HG03342 (cell line): ENCODE results near the gene DHDDS.
A peak's percentile ranks its signal among the peaks of the same experiment; 100 is the strongest.
"Not testable (repeated sequence)": the region's sequence is repeated elsewhere in the genome, so short reads cannot be mapped to it uniquely, and the experiment has no call there.

Experiments
- ATAC-seq: cut with Tn5 transposase; IDR thresholded peaks from one replicate; pipeline ENCODE4 v1.9.1; 2021; ENCODE audit warnings: mild to moderate bottlenecking, moderate library complexity; ENCODE audit not compliant: unreplicated experiment

DHDDS gene

GRCh38 chr1:26431979-26432695, at the start of gene DHDDS:
Gene DHDDS (plus strand): TSS chr1:26432321. CDS start chr1:26432946, 625 bp downstream.
- ATAC-seq, result peak; percentile 90

- no peak for ATAC-seq
These were observed 48.0 kb upstream of the DHDDS start for GRCh38 chr1:26384076-26384475.

GRCh38 chr1:26385063-26385462, 47.1 kb upstream of the DHDDS start:
- ATAC-seq, result not testable (repeated sequence)

- no peak for ATAC-seq
These were observed 44.7 kb upstream of the DHDDS start for GRCh38 chr1:26387447-26387846.

- ATAC-seq, result no peak
These were observed 43.2 kb upstream of the DHDDS start for GRCh38 chr1:26388791-26389445.

GRCh38 chr1:26389604-26390247, 42.4 kb upstream of the DHDDS start:
- ATAC-seq, result no peak

- ATAC-seq, result no peak
These were observed 40.7 kb upstream of the DHDDS start for GRCh38 chr1:26391450-26391849.

GRCh38 chr1:26395754-26396153, 36.4 kb upstream of the DHDDS start:
- no peak for ATAC-seq

GRCh38 chr1:26399034-26399433, 33.1 kb upstream of the DHDDS start:
- no peak for ATAC-seq

GRCh38 chr1:26401891-26402290, 30.2 kb upstream of the DHDDS start:
- ATAC-seq, result no peak

GRCh38 chr1:26403656-26404055, 28.5 kb upstream of the DHDDS start:
- ATAC-seq, result no peak

- ATAC-seq, result no peak
These were observed 27.5 kb upstream of the DHDDS start for GRCh38 chr1:26404641-26405040.

GRCh38 chr1:26405281-26405915, 26.7 kb upstream of the DHDDS start:
- ATAC-seq, result no peak

- ATAC-seq, result no peak
These were observed 23.5 kb upstream of the DHDDS start for GRCh38 chr1:26408604-26409003.

GRCh38 chr1:26409191-26409807, 22.8 kb upstream of the DHDDS start:
- ATAC-seq, result no peak

- no peak for ATAC-seq
These were observed 21.2 kb upstream of the DHDDS start, which contains the start of gene LIN28A for GRCh38 chr1:26410706-26411623. Gene LIN28A (plus strand): TSS chr1:26410817. CDS start chr1:26410892, 75 bp downstream.

- no peak for ATAC-seq
These were observed 20.5 kb upstream of the DHDDS start for GRCh38 chr1:26411624-26412074.

GRCh38 chr1:26412180-26412840, 19.8 kb upstream of the DHDDS start:
- no peak for ATAC-seq

- ATAC-seq, result no peak
These were observed 19.1 kb upstream of the DHDDS start for GRCh38 chr1:26413031-26413430.
